Retinal pigment epithelial cell (primary cell): Measurements from ENCODE around the gene MYOCD.

ENCODE experiments used
- DNase-seq: peaks from one replicate; pipeline ENCODE4 v3.0.0-alpha.2; 2010; ENCODE audit warnings: low read depth
- H3K4me3 ChIP-seq: 2 replicates; pipeline ENCODE4 v1.5.1; 2011; ENCODE audit warnings: mild to moderate bottlenecking, low read length, control low read depth, moderate library complexity
- TF ChIP-seq, protein P1 (sequence below): conservative IDR thresholded peaks from 2 replicates; pipeline ENCODE4 v1.5.1; 2011; ENCODE audit warnings: low read depth, low read length, control low read depth, inconsistent platforms

MYOCD gene

DNA sequence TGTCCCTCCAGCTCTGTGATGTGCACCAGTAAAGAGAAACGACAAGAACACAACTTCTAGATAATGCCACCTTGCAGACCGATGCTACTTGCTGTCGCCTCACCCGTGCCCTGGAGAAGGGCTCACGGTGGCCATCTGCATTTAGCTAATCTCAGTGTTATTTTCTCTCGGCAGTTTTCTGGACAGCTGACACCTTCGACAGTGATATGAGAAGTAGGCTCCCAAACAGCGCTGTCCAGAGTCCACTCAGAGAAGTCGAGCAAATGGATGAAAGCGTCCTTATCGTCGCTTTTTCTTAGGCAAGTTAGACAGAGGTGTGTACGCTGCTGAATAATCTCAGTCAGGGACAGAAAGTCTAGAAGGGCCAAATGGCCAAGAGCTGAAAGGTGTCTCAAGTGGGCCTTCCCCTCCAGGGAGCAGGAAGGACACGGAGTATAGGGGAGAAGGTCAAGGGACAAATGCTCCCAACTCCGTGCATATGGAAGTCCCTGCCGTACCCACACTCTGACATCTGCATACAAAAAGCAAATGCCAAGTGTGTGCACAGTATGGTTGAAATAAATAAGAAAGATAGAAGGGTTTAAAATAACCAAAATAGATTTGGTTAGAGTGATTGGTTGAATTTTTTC, 42.4 kb upstream of the MYOCD start:
- TF ChIP-seq, protein P1, sequence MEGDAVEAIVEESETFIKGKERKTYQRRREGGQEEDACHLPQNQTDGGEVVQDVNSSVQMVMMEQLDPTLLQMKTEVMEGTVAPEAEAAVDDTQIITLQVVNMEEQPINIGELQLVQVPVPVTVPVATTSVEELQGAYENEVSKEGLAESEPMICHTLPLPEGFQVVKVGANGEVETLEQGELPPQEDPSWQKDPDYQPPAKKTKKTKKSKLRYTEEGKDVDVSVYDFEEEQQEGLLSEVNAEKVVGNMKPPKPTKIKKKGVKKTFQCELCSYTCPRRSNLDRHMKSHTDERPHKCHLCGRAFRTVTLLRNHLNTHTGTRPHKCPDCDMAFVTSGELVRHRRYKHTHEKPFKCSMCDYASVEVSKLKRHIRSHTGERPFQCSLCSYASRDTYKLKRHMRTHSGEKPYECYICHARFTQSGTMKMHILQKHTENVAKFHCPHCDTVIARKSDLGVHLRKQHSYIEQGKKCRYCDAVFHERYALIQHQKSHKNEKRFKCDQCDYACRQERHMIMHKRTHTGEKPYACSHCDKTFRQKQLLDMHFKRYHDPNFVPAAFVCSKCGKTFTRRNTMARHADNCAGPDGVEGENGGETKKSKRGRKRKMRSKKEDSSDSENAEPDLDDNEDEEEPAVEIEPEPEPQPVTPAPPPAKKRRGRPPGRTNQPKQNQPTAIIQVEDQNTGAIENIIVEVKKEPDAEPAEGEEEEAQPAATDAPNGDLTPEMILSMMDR: no peak
- no peak overlapping the region for H3K4me3 ChIP-seq
- no peak for DNase-seq

- TF ChIP-seq, protein P1: no peak
- no peak overlapping the region for H3K4me3 ChIP-seq
- no peak for DNase-seq
These were observed 41.5 kb upstream of the MYOCD start for GRCh38 chr17:12624211-12624610.

- TF ChIP-seq, protein P1: no peak
- H3K4me3 ChIP-seq: no peak overlapping the region
- no peak for DNase-seq
These were observed 40.6 kb upstream of the MYOCD start for GRCh38 chr17:12625092-12625491.

GRCh38 chr17:12627177-12627629, 38.5 kb upstream of the MYOCD start:
- peak; percentile 87 for DNase-seq
- TF ChIP-seq, protein P1: no peak
- H3K4me3 ChIP-seq: no peak overlapping the region

GRCh38 chr17:12627781-12628451, 37.8 kb upstream of the MYOCD start:
- TF ChIP-seq, protein P1: no peak
- H3K4me3 ChIP-seq: no peak overlapping the region
- DNase-seq: peak; percentile 70

DNA sequence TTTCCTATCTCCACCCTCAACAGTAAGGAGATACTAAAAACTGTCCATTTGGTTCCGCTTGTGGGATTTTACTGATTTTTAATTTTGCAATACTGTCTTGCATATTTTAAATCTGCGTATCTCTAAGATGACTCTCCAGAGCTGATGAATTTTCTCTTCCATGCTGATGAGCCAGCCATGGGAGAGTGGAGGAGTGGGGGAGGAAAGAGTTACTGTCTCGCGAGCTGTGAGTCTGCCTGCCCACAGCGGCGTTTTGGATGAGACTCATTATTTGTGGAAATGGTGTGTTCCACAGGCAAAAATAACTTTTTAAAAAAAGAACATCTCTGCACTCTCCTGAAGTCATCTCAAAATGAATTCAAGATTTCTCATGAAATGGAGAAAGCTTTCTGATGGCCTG, 34.6 kb upstream of the MYOCD start:
- H3K4me3 ChIP-seq: no peak overlapping the region
- no peak for DNase-seq
- TF ChIP-seq, protein P1: no peak

DNA sequence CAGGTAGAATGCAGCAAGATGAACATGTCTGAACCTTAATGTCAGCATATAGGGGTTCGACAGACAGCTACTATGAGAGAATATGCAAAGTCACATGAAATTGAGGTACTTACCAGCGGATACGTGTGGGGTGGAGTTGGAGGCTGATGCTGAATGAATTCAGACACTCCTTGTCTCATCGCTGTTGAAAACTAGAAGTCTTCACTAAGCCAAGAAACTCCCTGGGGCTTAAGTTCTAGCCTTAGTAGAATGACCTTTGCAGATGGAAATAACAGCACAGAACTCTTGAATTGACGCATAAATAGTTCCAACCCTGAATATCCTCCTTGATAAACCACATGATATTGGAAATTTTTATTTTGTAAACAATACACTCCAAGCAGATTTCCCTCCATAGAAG, 32.9 kb upstream of the MYOCD start:
- TF ChIP-seq, protein P1: no peak
- no peak for DNase-seq
- no peak overlapping the region for H3K4me3 ChIP-seq
